Astrocyte of the hippocampus (primary cell): ENCODE measurements around the gene MYO18A.
"Not testable (repeated sequence)": the region's sequence is repeated elsewhere in the genome, so short reads cannot be mapped to it uniquely, and the experiment has no call there.

Experiments used
- DNase-seq: peaks from one replicate; pipeline ENCODE4 v3.0.0; 2011; ENCODE audit warnings: low read depth, low spot score

Gene MYO18A

GRCh38 chr17:29180034-29180787, at the start of gene MYO18A:
TSS of gene MYO18A (minus strand) at chr17:29180398. CDS start at chr17:29166940, 13,458 bp downstream.
- peak; percentile 95 for DNase-seq

DNA sequence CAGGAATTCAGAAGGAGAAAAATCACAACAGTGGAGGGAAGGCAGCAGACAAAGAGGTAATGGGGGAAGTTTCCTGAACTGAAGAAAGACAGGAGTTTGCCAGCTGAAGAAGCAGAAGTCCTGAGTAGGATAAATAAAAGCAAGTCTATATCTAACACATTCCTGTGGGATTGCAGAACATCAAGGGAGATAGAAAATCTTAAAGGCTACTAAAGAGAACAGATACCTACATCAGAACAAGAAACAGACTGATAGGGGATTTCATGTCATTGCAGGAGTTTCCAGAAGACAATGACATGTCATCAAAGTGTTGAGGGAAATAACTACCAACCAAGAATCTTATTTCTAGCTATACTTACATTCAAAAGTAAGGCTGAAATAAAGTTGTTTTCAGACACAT, 45.2 kb upstream of the MYO18A start:
- DNase-seq: no peak

DNA sequence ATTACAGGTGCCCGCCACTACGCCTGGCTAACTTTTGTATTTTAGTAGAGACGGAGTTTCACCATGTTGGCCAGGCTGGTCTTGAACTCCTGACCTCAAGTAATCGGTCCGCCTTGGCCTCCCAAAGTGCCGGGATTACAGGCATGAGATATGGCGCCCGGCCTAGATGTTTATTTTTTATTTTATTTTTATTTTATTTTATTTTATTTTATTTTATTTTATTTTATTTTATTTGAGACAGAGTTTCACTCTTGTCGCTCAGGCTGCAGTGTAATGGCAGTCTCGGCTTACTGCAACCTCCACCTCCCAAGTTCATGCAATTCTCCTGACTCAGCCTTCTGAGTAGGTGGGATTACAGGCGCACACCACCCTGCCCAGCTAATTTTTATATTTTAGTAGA, 41.1 kb upstream of the MYO18A start:
- not testable (repeated sequence) for DNase-seq

GRCh38 chr17:29219378-29220047, 39.3 kb upstream of the MYO18A start:
- peak; percentile 93 for DNase-seq

DNA sequence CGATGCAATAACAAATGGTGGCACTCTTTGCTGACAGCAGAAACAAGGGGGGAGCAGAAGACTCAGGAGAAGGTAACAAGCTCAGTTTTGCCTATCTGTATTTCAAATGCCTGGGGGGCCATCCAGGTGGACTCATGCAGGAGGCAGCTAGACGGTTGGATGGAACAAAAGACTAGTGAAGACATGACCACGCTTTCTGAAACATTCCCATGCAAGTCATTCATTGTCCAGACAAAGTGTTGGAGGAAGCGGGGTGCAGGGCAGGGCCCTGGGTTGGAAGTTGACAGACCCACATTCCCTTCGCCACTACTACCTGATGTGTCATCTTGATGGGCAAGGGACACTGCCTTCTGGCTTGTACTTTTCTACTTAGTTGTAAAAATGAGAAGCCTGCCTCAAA, 36.7 kb upstream of the MYO18A start:
- no peak for DNase-seq

GRCh38 chr17:29216181-29216580, 36.0 kb upstream of the MYO18A start:
- DNase-seq: no peak

GRCh38 chr17:29215717-29216116, 35.5 kb upstream of the MYO18A start:
- DNase-seq: no peak

GRCh38 chr17:29215174-29215573, 35.0 kb upstream of the MYO18A start:
- DNase-seq: no peak

DNA sequence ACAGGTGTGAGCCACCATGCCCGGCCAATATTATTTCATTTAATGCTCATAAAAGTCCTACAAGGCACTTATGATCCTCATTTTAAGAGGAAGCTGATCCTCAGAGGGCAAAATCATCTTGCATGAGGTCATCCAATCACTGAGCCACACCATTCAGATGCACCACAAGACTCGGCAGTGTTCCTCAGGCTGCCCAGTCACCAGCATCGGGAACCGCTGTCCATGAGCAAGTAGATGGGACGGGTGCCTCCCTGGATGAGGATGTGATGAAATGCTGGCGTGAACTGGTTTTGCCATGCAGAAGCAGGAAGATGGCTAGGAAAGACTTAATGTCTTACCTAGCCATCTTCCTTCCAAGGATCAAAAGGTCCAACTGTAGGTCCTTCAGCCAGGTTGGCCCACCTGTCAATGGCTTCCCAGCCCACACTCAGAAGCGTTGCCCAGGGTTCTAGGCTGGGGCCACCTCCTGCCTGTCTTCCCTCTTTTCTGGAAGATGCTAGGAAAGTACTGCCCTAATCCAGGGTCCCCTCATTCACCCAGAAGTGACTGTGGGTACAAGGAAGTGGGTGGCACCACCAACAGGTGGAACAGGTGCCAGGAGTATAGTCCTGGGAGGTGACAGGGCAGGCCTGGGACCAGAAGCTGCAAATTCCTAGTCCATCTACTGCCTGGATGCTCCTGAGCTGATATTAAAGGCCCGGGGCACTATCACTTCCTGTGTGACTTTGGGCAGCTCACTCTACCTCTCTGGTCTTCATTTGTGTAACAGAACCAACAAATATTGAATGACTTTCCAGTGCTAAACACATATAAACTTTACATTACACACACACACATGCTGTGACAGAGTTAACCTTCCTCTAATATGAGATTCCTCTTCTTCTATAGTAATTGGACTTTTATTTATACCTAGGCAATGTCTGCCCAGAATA, 34.3 kb upstream of the MYO18A start:
- no peak for DNase-seq

DNA sequence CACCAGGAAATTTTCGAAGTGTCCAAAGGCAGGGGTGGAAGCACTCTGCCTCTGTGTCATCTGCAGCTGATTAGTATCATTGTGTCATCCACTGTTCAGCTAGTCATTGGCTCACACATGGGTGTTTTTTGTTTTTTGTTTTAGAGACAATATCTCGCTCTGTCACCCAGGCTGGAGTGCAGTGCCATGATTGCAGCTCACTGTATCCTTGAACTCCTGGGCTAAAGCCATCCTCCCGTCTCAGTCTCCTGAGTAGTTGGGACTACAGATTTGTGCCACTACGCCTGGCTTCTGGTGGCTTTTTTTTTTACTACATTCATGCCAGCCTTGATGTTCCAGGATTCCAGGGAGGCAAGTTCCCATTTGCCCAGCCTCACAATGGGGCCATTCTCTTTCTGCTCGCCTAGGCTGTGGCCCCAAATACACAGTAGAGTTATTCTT, 32.5 kb upstream of the MYO18A start:
- no peak for DNase-seq

GRCh38 chr17:29212094-29212631, 32.0 kb upstream of the MYO18A start:
- no peak for DNase-seq

DNA sequence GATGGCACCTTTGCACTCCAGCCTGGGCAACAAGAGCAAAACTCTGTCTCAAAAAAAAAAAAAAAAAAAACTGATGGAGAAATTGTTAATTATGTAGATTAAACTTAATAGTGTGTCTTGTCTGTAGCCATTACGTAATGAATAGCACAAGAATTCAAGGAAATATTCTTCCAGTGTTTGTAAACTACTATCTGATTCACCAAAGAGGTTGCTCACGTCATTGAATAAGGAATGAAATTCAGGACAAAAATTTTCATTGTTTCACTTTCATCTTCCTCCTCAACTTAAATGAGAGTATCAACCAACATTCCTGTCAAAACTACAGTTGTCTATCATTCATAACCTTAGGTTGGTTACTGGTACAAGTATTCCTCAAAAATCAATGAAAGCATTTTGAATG, 30.7 kb upstream of the MYO18A start:
- no peak for DNase-seq

GRCh38 chr17:29209073-29209472, 28.9 kb upstream of the MYO18A start:
- no peak for DNase-seq

- DNase-seq: no peak
Observed at GRCh38 chr17:29207975-29208374, 27.8 kb upstream of the MYO18A start.

GRCh38 chr17:29205047-29205446, 24.8 kb upstream of the MYO18A start:
- no peak for DNase-seq

DNA sequence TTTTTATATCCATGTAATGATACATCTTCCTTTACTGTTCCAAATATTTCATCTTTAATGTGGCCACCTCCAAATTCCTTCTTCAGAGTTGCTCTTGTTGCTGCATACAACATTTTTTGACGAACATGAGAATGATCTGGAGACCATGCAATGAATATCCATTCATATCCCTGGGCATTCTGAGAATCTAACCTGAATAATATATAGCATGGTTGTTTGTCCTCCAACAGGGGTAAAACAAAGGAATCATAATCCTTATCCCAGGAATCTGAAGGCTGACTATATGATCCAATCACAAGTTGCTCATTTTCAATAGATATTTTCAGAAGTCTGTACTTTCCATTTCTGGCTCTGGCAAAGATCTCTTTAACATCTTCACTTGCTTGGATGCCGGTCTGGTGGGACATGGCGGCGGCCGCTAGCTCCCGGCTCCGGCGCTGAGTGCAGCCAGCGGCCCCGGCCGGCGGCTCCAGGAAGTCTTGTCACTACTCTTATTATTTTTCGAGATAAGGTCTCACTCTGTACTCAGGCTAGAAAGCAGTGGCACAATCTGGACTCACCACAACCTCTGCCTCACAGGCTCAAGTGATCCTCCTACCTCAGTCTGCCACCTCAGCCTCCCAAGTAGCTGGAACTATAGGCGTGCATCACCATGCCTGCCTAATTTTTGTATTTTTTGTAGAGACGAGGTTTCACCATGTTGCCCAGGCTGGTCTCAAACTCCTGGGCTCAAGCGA, 24.0 kb upstream of the MYO18A start:
- DNase-seq: not testable (repeated sequence)

- no peak for DNase-seq
Observed at GRCh38 chr17:29197516-29198272, 17.5 kb upstream of the MYO18A start.

- DNase-seq: no peak
Observed at GRCh38 chr17:29196769-29197515, 16.7 kb upstream of the MYO18A start.

DNA sequence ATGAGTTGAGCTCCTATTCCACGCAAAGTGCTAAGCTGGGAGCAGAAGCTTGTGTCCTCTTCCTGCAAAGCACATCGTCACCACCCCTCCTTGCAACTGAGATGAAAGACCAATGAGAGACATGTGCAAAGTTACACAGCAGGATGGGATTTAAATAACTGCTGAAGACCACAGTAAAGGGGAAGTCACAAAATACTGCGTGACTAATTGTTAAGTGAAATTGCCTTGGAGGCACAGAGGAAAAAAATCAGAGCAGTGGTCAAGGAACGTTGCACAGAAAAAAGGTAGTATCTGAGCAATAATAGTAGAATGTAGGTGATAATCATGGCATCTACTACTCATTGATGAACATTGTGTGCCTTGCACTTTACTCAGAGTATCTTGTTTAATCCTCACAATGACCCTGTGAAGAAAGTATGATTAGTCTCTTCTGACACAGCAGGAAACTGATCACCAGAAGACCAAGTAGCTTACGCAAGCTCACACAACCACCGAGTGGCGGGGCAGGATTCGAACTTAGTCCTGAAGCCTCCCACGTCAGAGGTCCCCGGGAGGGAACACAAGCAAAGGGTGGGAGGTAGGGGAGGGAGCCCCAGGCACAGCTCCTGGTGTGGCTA, 15.4 kb upstream of the MYO18A start:
- no peak for DNase-seq
